Hematopoietic multipotent progenitor cell treated with erythropoietin and hydrocortisone succinate and interleukin-3 and kit ligand, for 6 days (in vitro differentiated cells): ENCODE measurements around the gene PLXNA4.
A peak's percentile ranks its signal among the peaks of the same experiment; 100 is the strongest.

Source experiments
- DNase-seq: peaks from one replicate; pipeline ENCODE4 v3.0.0-alpha.2; 2015

PLXNA4 gene

DNA sequence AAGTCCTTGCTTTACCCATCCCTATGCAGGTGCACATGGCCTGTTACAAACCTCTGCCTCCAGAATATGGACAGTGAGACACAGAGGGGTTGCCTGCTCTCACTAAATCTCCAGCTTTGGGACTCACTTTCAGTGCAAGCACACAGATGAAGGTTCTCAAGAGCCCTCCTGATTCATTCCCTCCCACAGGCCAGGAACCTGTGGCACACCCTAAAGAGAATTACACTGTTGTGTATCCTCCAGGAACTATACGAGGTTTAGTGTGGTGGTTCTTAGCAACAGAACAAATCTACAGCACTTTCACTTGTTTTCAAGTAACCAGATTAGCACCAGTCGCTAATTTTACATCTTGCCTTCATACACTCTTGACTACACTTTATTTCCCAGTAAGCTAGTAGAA is 192.3 kb downstream of the PLXNA4 start:
- DNase-seq: no peak

DNA sequence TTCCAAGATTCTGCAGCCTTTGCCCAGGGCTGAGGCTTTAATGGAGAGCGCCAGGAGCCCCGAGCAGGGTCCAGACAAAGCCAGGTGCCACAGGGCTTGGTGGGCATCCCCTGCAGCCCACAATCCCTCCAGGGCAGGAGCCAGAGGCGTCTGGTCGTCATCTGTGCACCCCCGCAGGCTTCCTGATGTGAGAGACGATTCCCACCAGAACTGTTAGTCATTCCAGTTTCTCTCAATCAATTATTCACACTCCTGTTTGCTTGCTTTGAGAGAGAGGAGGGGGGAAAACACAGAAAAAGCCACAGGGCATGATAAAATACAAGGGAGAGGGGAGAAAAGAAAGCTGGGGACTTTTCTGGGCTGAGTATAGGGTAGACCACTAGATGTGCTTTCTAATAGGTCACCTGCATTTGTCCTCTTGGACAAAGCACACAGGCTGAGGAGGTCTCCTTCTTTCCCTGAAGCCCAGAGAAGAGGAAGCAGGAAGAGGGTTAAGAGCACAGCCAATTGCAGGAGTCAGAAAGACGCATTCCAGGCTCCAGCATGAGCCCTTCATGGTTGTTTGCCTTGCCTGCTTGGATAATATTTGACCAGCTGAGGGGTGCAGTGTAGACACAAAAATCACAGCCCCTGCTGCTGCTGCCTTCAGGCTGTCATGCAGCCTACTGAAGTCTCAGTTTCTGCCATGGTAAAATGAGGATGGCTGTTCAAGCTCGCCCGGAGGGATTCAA is 194.4 kb downstream of the PLXNA4 start:
- DNase-seq: no peak

GRCh38 chr7:132380059-132380458 is 196.2 kb downstream of the PLXNA4 start:
- no peak for DNase-seq

- no peak for DNase-seq
Measured at GRCh38 chr7:132379292-132379691, 197.0 kb downstream of the PLXNA4 start.

- DNase-seq: no peak
Measured at GRCh38 chr7:132377703-132378584, 198.3 kb downstream of the PLXNA4 start.

GRCh38 chr7:132377015-132377414 is 199.3 kb downstream of the PLXNA4 start:
- DNase-seq: no peak

DNA sequence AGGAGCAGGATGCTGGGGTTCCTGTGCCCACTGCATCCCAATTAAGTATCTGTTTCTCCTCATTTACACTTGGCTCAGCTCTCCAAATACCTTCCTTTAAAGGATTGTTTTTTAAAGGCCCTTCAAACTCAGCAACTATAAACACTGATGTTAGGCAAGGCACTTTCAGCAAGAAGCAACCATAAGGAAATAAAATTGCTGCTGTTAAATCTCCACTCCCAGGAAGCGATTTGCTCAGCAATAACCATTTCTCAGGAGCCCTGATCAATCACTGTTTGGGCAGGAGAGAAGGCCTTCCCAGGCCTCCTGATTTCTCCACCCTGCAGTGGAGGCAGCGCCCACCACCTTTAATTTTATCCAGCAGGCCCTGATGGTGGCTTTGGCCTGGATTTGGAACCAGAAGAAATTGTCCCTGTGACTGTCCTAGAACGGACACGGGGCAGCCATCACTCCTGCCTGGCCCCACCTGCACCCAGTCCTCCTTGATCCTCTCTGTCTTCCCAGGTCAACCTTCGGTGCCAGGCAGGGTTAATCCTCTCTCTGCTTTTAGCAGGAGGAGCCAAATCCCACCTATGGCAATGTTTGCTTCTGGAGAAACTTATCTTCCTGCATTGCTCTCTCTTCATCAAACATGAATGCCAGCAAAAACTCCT is 199.8 kb downstream of the PLXNA4 start:
- no peak for DNase-seq

DNA sequence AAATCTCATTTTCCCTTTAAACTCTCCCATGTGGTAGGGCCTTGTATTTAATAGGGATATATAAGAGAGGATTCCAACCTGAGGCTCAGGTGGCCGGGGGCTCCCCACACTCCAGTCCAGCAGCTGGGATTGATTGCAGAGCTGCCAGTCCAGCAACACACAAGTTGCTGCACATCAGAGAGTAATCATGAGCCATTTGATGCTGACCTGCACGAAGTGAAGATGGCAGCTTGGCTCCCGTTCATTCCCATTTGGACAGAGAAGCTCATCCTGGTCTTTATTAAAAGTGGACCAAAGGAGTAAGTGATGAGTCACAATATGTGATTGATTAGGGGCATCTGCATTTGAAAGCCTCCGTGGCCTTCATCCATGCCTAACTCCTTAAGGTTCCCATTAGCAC is 202.4 kb downstream of the PLXNA4 start:
- DNase-seq: no peak

- DNase-seq: no peak
Measured at GRCh38 chr7:132373041-132373440, 203.2 kb downstream of the PLXNA4 start.

- no peak for DNase-seq
Measured at GRCh38 chr7:132371948-132372347, 204.3 kb downstream of the PLXNA4 start.

GRCh38 chr7:132368246-132368900 is 207.9 kb downstream of the PLXNA4 start:
- no peak for DNase-seq

DNA sequence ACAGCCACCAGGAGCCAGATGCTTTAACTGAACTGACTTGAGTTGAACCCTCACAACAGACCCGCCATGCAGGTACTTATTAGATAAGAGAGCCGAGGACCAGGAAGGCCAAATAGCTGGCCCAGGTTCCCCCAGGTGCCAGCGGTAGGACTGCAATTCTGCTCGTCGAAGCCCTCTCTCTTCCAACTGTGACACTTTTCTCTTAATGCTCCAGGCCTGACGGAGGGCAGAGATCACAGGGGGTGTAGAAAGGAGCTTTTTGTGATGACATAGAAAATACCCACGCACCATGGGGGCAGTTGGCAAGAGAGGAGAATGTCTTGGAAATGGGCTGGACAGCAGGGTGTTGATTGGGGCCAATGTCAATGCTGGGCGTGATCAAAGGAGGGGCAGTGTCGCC is 208.5 kb downstream of the PLXNA4 start:
- no peak for DNase-seq

- DNase-seq: no peak
Measured at GRCh38 chr7:132367004-132367403, 209.3 kb downstream of the PLXNA4 start.

DNA sequence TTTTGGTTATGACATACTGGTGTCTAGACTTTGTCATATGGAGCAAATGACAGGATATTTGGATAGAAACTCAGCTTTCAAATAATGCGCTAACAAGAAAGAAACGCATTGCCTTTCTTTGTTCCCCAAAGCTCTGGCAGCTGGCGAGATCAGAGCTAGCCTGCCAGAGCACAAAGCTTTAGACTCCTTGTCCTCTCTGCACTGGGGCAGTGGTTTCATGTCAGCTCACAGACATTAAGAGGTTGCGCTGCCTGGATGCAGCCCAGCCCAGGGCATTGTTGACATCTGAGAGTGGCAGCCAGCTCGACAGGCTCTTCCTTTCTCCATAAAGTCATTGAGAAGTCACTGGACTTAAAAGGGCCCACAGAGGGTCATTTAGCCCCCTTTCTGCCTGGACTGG is 212.0 kb downstream of the PLXNA4 start:
- no peak for DNase-seq

DNA sequence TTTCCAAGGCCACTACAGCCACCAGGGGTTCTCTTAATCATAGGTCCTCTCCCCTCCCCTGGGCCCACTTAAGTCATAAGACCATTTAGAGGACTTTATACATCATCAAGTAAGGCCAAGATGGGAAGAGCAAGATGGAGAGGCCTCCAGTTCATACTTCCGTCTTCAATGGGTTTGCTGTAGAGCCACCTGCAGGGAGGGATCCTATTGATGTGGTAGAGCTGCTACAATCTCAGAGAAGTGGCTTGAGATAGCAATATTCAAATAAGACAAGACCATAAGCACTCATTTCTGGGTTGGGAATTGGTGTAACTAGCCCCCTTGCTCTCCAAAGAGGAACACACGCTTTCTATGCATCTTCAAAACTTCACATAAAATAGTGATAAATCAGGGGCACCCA is 214.2 kb downstream of the PLXNA4 start:
- no peak for DNase-seq

DNA sequence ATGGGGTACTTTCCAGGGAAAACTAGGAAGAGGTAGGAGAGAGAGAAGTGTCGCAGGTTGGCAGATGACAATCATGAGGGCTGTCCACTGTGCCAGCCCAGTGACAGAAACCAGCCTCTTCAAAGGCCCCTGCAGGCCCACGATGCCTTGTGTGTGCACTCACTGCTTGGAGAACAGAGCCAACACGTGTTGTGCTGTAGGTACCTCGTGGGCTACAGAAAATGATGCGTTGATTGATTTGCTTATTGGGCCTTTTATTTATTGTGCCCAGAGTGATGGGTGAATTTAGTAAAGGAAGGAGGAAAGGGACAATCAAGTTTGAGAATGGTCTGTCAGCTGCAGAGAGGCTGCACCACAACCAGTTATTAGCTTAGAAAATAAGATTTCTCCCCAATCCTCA is 215.1 kb downstream of the PLXNA4 start:
- DNase-seq: no peak

- DNase-seq: no peak
Measured at GRCh38 chr7:132359743-132360142, 216.5 kb downstream of the PLXNA4 start.

- DNase-seq: no peak
Measured at GRCh38 chr7:132355048-132355447, 221.2 kb downstream of the PLXNA4 start.

GRCh38 chr7:132354527-132354926 is 221.7 kb downstream of the PLXNA4 start:
- DNase-seq: peak; percentile 7

- no peak for DNase-seq
Measured at GRCh38 chr7:132353936-132354335, 222.3 kb downstream of the PLXNA4 start.

- no peak for DNase-seq
Measured at GRCh38 chr7:132352800-132353199, 223.5 kb downstream of the PLXNA4 start.

GRCh38 chr7:132351954-132352499 is 224.2 kb downstream of the PLXNA4 start:
- DNase-seq: no peak

DNA sequence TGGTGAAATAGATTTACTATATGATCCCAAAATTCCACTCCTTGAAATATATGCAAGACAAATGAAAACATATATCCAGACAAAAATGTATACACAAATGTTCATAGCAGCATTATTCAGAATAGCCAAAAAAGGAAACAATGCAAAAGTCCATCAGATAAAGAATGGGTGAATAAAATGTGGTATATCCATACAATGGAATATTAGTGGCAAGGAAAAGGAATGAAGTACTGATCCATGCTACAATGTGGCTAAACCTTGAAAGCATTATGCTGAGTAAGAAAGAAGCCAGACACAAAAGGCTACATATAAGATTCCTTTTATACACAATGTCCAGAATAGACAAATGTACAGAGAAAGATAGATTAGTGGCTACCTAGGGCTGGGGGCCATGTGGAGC is 225.5 kb downstream of the PLXNA4 start:
- no peak for DNase-seq
